ENCODE data around the gene C2orf78. TPM values are rescaled to one million over a fixed set of nuclear protein-coding genes. Genes with fewer than 3 reads are reported as not detected.

The C2orf78 gene
- total RNA-seq, 1 donor from 2014 or later, result not detected

DNA sequence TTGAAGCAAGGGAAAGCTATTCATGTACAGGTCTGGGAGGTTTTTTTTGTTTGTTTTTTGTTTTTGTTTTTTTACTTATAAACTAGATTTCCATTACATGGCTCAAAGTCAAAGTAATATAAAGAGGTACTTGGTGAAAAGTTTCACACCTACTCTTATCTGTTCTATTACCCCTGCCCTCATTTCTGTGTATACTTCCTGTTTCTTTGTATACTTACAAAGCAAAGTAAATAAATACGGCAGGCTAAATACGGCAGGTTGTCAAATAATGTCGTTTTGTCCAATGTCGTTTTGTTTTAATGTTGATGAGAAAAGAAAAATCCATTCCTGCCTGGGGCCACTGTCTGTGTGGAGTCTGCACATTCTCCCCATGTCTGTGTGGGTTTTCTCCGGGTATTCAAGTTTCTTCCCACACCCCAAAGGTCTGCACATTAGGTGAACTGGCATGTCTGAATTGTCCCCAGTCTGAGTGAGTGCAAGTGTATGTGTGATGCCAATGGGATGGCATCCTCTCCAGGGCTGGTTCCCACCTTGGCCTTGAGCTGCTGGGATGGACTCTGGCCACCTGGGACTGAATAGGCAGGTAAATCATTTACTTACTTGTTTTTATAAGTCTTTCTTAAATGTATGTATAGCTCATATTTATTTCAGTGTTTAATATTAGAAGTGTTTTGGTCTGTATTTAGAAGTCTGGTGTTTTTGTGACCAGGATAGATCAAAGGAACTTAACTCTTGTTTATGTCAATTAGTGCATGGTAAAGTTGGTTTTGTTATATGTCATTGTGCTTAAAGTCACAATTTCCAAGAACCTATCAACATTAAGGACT lies 58.1 kb downstream of the C2orf78 start:
- Mint-ChIP-seq H3K27ac (ENCODE audit: unreplicated experiment) (no peak overlapping the region), H3K36me3 (ENCODE audit: low read depth) (peaks cover 5% of the 10 kb centered on the region), H3K9me3 (no peaks in the 10 kb centered on the region), H3K4me1 (peaks cover 14% of the 10 kb centered on the region), H3K4me3 (no peak overlapping the region), H3K27me3 (ENCODE audit: low read depth) (no peaks in the 10 kb centered on the region)
- DNase-seq (ENCODE audit: low read depth, low spot score), result no peak
- TF ChIP-seq, protein P1, sequence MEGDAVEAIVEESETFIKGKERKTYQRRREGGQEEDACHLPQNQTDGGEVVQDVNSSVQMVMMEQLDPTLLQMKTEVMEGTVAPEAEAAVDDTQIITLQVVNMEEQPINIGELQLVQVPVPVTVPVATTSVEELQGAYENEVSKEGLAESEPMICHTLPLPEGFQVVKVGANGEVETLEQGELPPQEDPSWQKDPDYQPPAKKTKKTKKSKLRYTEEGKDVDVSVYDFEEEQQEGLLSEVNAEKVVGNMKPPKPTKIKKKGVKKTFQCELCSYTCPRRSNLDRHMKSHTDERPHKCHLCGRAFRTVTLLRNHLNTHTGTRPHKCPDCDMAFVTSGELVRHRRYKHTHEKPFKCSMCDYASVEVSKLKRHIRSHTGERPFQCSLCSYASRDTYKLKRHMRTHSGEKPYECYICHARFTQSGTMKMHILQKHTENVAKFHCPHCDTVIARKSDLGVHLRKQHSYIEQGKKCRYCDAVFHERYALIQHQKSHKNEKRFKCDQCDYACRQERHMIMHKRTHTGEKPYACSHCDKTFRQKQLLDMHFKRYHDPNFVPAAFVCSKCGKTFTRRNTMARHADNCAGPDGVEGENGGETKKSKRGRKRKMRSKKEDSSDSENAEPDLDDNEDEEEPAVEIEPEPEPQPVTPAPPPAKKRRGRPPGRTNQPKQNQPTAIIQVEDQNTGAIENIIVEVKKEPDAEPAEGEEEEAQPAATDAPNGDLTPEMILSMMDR (conservative IDR thresholded peaks at IDR 0.05), result no peak

DNA sequence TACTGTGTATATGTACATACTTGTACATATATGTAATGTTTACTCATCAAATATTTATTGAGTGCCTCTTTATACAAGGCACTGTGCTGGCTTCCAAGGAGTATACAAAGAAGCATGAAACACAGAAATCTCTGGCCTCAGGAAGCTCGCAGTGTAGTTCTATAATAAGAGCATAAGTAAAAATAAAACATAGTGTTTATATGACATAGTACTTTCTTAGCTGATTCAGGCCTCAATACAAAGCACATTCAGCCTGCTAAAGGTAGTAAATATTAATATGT lies 58.7 kb downstream of the C2orf78 start:
- DNase-seq (ENCODE audit: low read depth, low spot score), result no peak
- Mint-ChIP-seq H3K9me3 (no peaks in the 10 kb centered on the region), H3K27me3 (ENCODE audit: low read depth) (no peaks in the 10 kb centered on the region), H3K4me1 (peaks cover 14% of the 10 kb centered on the region), H3K36me3 (ENCODE audit: low read depth) (peaks cover 6% of the 10 kb centered on the region), H3K4me3 (no peak overlapping the region), H3K27ac (ENCODE audit: unreplicated experiment) (no peak overlapping the region)
- TF ChIP-seq, protein P1 (conservative IDR thresholded peaks at IDR 0.05), result no peak

DNA sequence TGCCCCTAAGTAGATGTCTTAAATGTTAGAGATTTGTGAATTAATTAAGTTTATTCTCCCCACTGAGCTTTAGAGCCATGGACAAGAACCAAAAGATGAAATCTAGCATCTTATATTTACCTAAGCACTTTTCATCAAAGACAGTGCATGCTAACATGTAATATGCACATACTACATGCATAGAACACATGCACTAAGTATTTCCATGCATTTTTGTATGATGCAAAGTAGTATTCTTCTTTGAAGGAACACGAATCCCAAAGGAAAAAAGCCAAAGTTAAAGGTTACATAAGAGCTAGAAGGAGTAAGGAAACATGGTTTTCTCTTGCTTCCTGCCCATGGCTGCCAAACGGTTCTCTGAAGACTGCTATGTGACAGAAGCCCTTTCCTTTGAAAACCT lies 60.1 kb downstream of the C2orf78 start:
- Mint-ChIP-seq H3K36me3 (ENCODE audit: low read depth) (peaks cover 6% of the 10 kb centered on the region), H3K4me1 (peaks cover 4% of the 10 kb centered on the region), H3K4me3 (no peak overlapping the region), H3K27ac (ENCODE audit: unreplicated experiment) (no peak overlapping the region), H3K27me3 (ENCODE audit: low read depth) (no peaks in the 10 kb centered on the region), H3K9me3 (no peaks in the 10 kb centered on the region)
- TF ChIP-seq, protein P1 (conservative IDR thresholded peaks at IDR 0.05), result no peak
- DNase-seq (ENCODE audit: low read depth, low spot score), result no peak

DNA sequence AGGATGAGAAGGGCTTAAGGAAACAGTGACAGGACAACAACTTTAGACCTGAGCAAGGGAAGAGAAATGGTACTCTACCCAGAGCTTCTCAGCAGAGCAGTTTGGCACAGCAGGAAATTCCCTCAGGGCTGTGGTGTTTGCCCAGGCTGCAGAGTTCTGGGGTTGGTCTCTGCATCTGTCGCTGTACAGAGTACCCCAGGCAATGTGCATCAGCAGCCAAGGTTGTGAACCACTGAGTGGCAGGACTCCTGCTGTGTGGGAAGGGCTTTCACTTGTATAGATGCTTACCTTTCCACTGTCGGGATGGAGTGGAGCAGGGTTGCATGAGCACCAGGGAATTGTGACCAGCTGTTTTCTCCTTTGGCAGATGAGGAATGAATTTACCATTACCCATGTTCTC lies 66.0 kb downstream of the C2orf78 start:
- Mint-ChIP-seq H3K36me3 (ENCODE audit: low read depth) (peaks cover 9% of the 10 kb centered on the region), H3K27me3 (ENCODE audit: low read depth) (no peaks in the 10 kb centered on the region), H3K9me3 (no peaks in the 10 kb centered on the region), H3K27ac (ENCODE audit: unreplicated experiment) (no peak overlapping the region), H3K4me1 (no peaks in the 10 kb centered on the region), H3K4me3 (no peak overlapping the region)
- no peak for DNase-seq (ENCODE audit: low read depth, low spot score)
- TF ChIP-seq, protein P1 (conservative IDR thresholded peaks at IDR 0.05), result no peak

DNA sequence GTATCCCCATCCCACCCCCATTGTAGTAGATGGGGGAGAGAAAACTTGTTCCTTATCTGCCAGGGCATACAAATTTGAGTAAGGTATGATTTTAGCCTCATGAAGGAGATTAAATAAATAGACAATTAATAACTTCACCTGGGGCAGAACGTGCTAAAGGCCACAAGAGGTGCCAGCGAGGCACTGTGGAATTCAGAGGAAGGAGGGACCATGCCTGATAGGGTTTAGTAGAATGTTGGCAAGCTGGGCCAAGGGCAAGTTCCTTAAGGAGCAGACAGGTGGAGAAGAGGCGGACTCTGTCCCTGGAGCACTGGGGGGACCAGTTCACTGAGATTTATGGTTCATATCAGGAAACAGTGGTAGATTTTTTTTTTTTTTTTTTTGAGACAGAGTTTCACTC lies 67.3 kb downstream of the C2orf78 start:
- H3K4me1 Mint-ChIP-seq, result no peaks in the 10 kb centered on the region
- no peak for DNase-seq (ENCODE audit: low read depth, low spot score)
- H3K27me3 Mint-ChIP-seq (ENCODE audit: low read depth), result no peaks in the 10 kb centered on the region
- peaks cover 12% of the 10 kb centered on the region for H3K36me3 Mint-ChIP-seq (ENCODE audit: low read depth)
- H3K27ac Mint-ChIP-seq (ENCODE audit: unreplicated experiment), result no peak overlapping the region
- no peak overlapping the region for H3K4me3 Mint-ChIP-seq
- TF ChIP-seq, protein P1 (conservative IDR thresholded peaks at IDR 0.05), result peak; percentile 48
- no peaks in the 10 kb centered on the region for H3K9me3 Mint-ChIP-seq

Data from neural crest cell (in vitro differentiated cells).